Right renal cortex interstitium (tissue), 3 donors: ENCODE measurements around the gene DAB2. TPM values are rescaled to one million over a fixed set of nuclear protein-coding genes. Genes with fewer than 3 reads are reported as not detected.

Experiments used
- DNase-seq, 3 donors: peaks; one replicate each; pipeline ENCODE4 v3.0.0-alpha.2; 2013; ENCODE audit warnings: low read depth in 3 of 3, low spot score in 2 of 3
- polyA plus RNA-seq, 3 donors: library from polyadenylated mRNA; unstranded; fragments of 120-200 nt; gene quantifications; one replicate each; pipeline ENCODE4 v1.2.1, GENCODE V29; 2013; ENCODE audit not compliant: insufficient read length in 3 of 3

The DAB2 gene
- polyA plus RNA-seq, result 100 to 1,000 TPM; 171 to 216 (median 204) TPM

DNA sequence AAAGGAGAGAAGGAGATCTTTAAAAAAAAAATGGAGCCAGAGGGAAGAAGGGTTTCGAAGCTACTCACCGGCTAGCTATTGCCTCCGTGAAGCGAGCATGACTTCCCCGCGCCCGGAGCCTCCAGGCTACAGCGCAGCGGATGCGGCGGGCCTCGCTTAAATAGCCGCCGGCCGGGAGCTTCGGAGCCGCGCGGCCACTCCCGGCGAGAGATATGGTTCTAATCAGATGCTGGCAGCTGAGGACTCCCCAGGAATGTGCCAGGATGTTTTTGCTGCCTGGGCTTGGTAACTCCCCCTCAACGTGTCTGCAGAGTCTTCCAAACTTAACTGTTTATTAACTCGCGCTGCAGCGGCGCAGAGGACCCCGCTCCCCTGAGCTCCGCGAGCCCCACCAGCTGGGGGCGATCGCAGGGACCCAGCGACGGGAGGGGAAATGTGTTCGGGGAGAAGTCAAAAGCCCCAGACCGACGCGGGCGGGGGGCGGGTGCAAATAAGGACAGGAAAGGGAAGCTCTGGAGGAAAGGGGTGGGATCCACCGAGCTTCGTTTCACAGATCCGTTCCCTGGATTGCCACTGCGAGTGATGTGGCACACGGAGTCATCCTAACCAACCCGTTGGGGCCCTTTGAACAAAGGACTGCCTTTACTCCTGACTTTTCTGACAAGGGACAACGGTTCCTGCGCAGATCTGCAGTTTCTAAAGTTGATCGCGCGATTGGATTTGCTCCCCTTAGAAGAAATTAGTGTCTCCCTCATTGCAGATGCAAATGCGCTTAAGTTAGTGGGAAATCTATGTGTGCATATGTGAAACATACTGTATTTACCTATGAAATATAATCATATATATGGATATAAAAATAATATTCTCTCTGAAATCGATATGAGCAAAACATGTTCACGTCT lies at the start of gene DAB2:
DAB2 (minus strand) TSS at position 245 of the 902 bp plus-strand sequence. CDS start 30,660 bp downstream, outside the sequence.
- peak in 2 of 3 donors; percentile 75 to 78 for DNase-seq

- DNase-seq, result no peak
These were observed 48.5 kb upstream of the DAB2 start for GRCh38 chr5:39473156-39473775.

DNA sequence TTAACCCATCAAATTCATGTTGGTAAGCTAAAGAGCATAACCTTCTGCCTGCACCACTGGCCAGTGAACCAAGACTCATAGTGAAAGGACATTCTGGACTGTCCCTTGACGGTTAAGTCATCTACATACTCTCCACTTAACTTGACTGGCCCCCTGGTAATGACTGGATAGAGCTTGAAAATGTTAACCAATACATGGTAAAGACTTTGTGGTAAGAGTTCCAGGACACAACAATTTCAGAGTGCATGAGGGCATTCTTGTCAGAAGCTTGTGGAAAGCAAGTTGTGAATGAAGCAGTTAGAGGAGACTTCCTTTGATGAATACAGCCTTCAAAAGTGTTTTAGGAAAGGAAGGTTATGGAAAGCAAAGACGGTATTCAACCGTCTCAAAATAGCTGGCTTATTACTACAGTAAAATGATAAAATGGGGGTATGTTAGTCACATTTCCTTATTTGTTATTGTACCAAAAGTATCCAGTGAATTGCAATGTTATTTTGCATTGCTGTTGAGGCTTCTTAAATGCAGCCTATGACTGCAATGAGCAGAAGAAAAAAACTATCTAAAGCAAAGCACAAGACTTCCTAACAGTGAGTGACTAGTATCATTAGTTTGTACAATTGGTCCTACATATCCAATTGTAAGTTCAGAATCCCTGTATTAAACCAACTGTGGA lies 47.2 kb upstream of the DAB2 start:
- DNase-seq, result no peak

- no peak for DNase-seq
These were observed 46.0 kb upstream of the DAB2 start for GRCh38 chr5:39470811-39471210.

DNA sequence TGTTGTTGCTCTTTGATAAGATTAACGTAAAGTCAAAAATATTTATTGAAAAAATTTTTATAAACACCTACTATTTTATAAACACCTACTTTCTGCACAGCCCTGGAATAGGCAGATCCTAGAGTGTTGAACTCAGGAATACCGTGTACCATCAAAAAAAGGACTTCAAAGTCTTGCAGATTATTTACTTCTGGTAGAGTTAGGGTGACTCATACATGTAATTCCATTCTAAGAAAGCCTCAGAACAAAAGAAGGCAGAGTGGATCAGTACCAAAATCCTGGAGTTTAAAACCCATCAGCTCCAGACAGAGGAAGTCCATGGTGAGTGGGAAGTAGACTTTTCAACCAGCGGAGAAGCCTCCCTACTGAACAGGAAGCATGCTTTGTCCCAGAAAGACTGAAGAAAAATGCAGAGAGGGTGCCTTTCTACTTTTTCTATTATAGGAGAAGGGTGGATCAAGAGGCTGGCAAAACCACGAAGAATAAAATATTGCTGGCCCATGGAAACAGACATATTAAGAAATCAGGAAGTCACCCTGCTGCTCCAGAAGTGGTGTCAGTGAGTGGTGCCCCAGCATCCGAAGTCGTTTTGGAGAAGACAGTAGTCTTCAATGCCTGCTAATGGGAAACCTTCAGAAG lies 45.1 kb upstream of the DAB2 start:
- DNase-seq, result no peak

GRCh38 chr5:39469176-39469575 lies 44.4 kb upstream of the DAB2 start:
- DNase-seq, result no peak

GRCh38 chr5:39466846-39467245 lies 42.1 kb upstream of the DAB2 start:
- DNase-seq, result no peak

DNA sequence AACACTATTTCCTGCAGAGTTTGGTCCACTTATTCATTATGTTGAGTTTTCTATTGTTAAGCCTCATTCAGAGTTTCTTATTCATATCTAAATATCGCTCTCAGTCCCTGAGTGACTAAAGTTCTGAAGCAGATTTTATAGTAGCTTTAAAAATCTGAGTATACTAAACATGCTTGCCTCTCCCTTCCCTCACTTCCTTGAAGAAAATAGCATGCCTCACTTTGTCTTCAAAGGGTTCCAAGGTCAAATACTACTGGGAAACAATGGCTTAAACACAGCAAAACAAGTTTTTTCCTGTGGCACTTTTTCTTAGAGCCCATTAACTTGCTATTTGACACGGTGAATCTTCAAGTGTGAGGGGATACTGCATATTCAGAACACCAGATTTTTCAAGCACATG lies 41.1 kb upstream of the DAB2 start:
- DNase-seq, result no peak

GRCh38 chr5:39465097-39465496 lies 40.3 kb upstream of the DAB2 start:
- no peak for DNase-seq

DNA sequence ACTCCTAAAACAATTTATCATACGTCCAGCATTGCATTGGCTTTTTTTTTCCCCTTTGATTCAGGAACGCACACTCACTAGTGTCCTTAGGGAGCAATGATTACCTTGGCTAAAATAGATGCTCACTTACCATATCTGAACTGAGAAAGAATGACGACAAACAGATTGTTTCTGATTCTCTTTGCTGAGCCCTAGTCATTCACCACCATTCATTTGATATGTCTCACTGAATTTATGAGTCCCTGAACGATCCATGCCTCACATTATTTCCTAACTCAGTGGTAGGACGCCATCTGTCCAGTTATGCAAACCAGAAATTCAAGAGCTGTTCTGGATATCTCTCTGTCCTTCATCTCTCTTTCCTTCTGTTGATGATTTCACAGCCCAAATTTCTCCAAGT lies 39.3 kb upstream of the DAB2 start:
- DNase-seq, result no peak

DNA sequence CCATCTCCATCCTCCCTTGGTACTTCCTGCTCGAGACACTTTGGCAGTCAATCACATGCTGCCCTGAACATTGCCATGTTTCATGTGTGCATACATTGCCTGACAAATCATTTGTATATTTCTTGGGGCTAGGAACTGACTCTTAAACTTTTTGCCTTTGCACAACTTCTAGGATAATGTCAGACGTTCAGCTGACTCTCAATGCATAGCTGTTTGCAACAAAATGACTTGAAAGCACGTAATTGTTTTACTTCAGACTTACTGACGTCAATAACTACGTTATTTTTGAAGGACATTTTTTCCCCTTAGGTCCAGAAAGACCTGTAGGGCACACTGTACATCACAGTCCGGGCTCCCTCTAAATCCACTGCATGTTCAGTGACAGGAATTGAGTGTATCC lies 37.4 kb upstream of the DAB2 start:
- DNase-seq, result no peak

GRCh38 chr5:39461007-39461682 lies 36.4 kb upstream of the DAB2 start:
- DNase-seq, result no peak

DNA sequence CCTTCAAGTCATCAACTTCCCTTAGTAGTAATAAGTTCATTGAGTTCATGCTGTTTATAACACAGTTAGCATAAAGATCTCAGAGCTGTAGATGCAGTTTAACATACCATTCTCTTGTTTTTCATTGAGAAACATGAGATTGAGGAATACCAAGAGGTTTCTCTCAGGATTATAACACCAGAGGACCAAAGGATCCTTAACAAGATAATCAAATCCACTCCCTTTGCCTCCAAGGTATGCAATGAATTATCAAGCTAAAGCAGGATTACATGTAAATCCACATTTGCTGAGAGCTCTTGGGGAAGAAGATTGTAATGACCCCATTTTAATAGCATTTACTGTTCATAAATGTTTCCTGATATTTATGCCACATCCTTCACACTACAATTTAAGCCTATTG lies 35.1 kb upstream of the DAB2 start:
- DNase-seq, result no peak

GRCh38 chr5:39459071-39459470 lies 34.3 kb upstream of the DAB2 start:
- no peak for DNase-seq

DNA sequence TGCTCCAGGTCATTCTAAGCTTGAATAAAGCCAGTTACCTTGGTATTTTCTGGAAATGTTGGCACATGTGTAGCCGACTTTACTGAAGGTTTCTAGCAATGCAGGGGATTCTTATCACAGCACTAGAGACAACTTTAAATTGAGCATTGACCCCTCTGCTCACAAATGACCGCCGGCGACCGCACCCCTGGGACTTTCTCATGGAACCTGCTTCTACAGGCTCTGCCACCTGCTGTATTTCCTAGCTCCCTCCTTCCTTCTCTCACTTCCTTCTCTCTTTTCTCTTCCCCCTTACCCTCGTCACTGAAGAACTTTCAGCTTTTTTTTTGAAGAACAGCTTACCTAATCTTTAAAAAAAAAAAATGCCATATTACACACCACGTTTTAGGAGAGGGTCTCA lies 30.9 kb upstream of the DAB2 start:
- no peak for DNase-seq

GRCh38 chr5:39453606-39454005 lies 28.8 kb upstream of the DAB2 start:
- DNase-seq, result no peak

DNA sequence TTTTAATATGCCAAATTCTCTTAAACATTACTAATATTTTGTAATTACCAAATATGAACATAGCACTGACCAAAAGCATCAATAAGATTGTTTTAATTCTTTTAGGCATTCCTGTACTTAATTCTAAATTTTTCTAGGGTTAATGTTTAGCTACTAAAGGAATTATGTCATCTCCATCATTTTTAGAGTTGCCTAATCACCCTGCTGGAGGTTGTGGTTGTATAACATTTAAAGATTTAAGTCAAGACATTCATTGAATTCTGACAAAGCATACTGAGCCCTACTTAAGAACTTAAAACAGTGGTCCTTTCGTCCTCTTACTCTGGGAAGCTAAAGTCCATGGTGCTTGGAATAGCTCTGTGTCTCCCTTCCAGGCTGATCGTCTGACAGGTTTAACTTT lies 28.1 kb upstream of the DAB2 start:
- no peak for DNase-seq

GRCh38 chr5:39451276-39451941 lies 26.6 kb upstream of the DAB2 start:
- no peak for DNase-seq

GRCh38 chr5:39450487-39450886 lies 25.7 kb upstream of the DAB2 start:
- no peak for DNase-seq

GRCh38 chr5:39449591-39449990 lies 24.8 kb upstream of the DAB2 start:
- no peak for DNase-seq
